ENCODE data around the gene CEMIP. TPM values are rescaled to one million over a fixed set of nuclear protein-coding genes. Genes with fewer than 3 reads are reported as not detected.

CEMIP gene
- total RNA-seq, 6 experiments from 2014 or later, result 5.8 to 53.2 (median 48.3) TPM

- no peak for DNase-seq
- Mint-ChIP-seq H3K9me3 (no peaks in the 10 kb centered on the region; the same call in 1 of the 2 replicates), H3K4me1 (ENCODE audit: low read depth) (peaks cover 48% of the 10 kb centered on the region), H3K36me3 (ENCODE audit: low read depth) (peaks cover 29% of the 10 kb centered on the region), H3K27ac (no peak overlapping the region), H3K4me3 (no peak overlapping the region), H3K27me3 (ENCODE audit: insufficient read depth) (peaks cover 7% of the 10 kb centered on the region)
- TF ChIP-seq CTCF (IDR thresholded peaks at IDR 0.05), result no peak
Measured at GRCh38 chr15:80932989-80933388, 153.8 kb downstream of the CEMIP start.

- Mint-ChIP-seq H3K36me3 (ENCODE audit: low read depth) (peaks cover 17% of the 10 kb centered on the region; the same call in 1 of the 2 replicates), H3K4me1 (ENCODE audit: low read depth) (peaks cover 34% of the 10 kb centered on the region), H3K27me3 (ENCODE audit: insufficient read depth) (peaks cover 2% of the 10 kb centered on the region), H3K4me3 (peak overlapping the region; percentile 16), H3K27ac (peak overlapping the region; percentile 53), H3K9me3 (no peaks in the 10 kb centered on the region)
- peak; percentile 28 for DNase-seq
- TF ChIP-seq CTCF (IDR thresholded peaks at IDR 0.05), result no peak
Measured at GRCh38 chr15:80934761-80935221, 155.6 kb downstream of the CEMIP start.

- H3K9me3 Mint-ChIP-seq, result no peaks in the 10 kb centered on the region
Measured at GRCh38 chr15:80936288-80937078, 157.3 kb downstream of the CEMIP start.

GRCh38 chr15:80937718-80938117, 158.5 kb downstream of the CEMIP start:
- Mint-ChIP-seq H3K27ac (no peak overlapping the region), H3K4me3 (no peak overlapping the region), H3K36me3 (ENCODE audit: low read depth) (peaks cover 18% of the 10 kb centered on the region), H3K4me1 (ENCODE audit: low read depth) (peaks cover 16% of the 10 kb centered on the region), H3K9me3 (no peaks in the 10 kb centered on the region), H3K27me3 (ENCODE audit: insufficient read depth) (peaks cover 6% of the 10 kb centered on the region; the same call in 1 of the 2 replicates)
- TF ChIP-seq CTCF (IDR thresholded peaks at IDR 0.05), result no peak
- DNase-seq, result no peak

More at GRCh38 chr15:80936288-80937078, 157.3 kb downstream of the CEMIP start:
- no peak for DNase-seq
- Mint-ChIP-seq H3K36me3 (ENCODE audit: low read depth) (peaks cover 14% of the 10 kb centered on the region), H3K4me1 (ENCODE audit: low read depth) (peaks cover 17% of the 10 kb centered on the region), H3K4me3 (no peak overlapping the region), H3K27ac (no peak overlapping the region), H3K27me3 (ENCODE audit: insufficient read depth) (peaks cover 2% of the 10 kb centered on the region; the same call in 1 of the 2 replicates)
- TF ChIP-seq CTCF (IDR thresholded peaks at IDR 0.05), result no peak

GRCh38 chr15:80939216-80939615, 160.0 kb downstream of the CEMIP start:
- Mint-ChIP-seq H3K27me3 (ENCODE audit: insufficient read depth) (peaks cover 6% of the 10 kb centered on the region; the same call in 1 of the 2 replicates), H3K27ac (no peak overlapping the region), H3K9me3 (no peaks in the 10 kb centered on the region), H3K4me3 (no peak overlapping the region), H3K4me1 (ENCODE audit: low read depth) (peaks cover 14% of the 10 kb centered on the region), H3K36me3 (ENCODE audit: low read depth) (peaks cover 18% of the 10 kb centered on the region)
- DNase-seq, result no peak
- no peak for TF ChIP-seq CTCF (IDR thresholded peaks at IDR 0.05)

All from HFFc6 (cell line).